ENCODE data around the gene IKZF3. TPM values are rescaled to one million over a fixed set of nuclear protein-coding genes. Genes with fewer than 3 reads are reported as not detected.
A peak's percentile ranks its signal among the peaks of the same experiment; 100 is the strongest.

The IKZF3 gene
- total and polyA plus RNA-seq, 5 donors = 0.14 to 1.3 (median 0.50) TPM

GRCh38 chr17:39744075-39744835 is 119.9 kb downstream of the IKZF3 start:
- Histone ChIP-seq H3K4me1 (ENCODE audit: control insufficient read depth, insufficient read depth, low read length) (no peaks in the 10 kb centered on the region), H3K27me3 (ENCODE audit: control insufficient read depth, insufficient read depth) (no peaks in the 10 kb centered on the region), H3K9me3 (ENCODE audit: control insufficient read depth, low read length) (no peaks in the 10 kb centered on the region), H3K27ac (ENCODE audit: low read length) (no peak overlapping the region), H3K4me3 (ENCODE audit: low read length) (no peak overlapping the region)
- intact Hi-C loops (cut with DNase I) = no loop called here
- WGBS = 82% methylated on average over 16 of the region's 16 CpGs
- ATAC-seq (no peak), DNase-seq (peak in 2 of 3 donors; percentile 7 to 25)

GRCh38 chr17:39742856-39743436 is 121.2 kb downstream of the IKZF3 start:
- no peaks in the 10 kb centered on the region for H3K9me3 ChIP-seq (ENCODE audit: control insufficient read depth, low read length)
- no peak overlapping the region for H3K4me3 ChIP-seq (ENCODE audit: low read length)
- no peak overlapping the region for H3K27ac ChIP-seq (ENCODE audit: low read length)
- no peak for ATAC-seq
- DNase-seq = peak in 2 of 3 donors; percentile 9 to 31
- no peaks in the 10 kb centered on the region for H3K27me3 ChIP-seq (ENCODE audit: control insufficient read depth, insufficient read depth)
- H3K4me1 ChIP-seq (ENCODE audit: control insufficient read depth, insufficient read depth, low read length) = no peaks in the 10 kb centered on the region
- intact Hi-C loops (cut with DNase I) = no loop called here
- 81% methylated on average over 21 of the region's 21 CpGs for WGBS

GRCh38 chr17:39742126-39742855 is 121.8 kb downstream of the IKZF3 start:
- H3K9me3 ChIP-seq (ENCODE audit: control insufficient read depth, low read length) = no peaks in the 10 kb centered on the region
- H3K27ac ChIP-seq (ENCODE audit: low read length) = no peak overlapping the region
- DNase-seq (peak in 2 of 3 donors; percentile 10 to 28), ATAC-seq (no peak)
- no peaks in the 10 kb centered on the region for H3K27me3 ChIP-seq (ENCODE audit: control insufficient read depth, insufficient read depth)
- H3K4me1 ChIP-seq (ENCODE audit: control insufficient read depth, insufficient read depth, low read length) = no peaks in the 10 kb centered on the region
- no peak overlapping the region for H3K4me3 ChIP-seq (ENCODE audit: low read length)
- 80% methylated on average over 18 of the region's 18 CpGs for WGBS
- intact Hi-C loops (cut with DNase I) = no loop called here

- intact Hi-C loops (cut with DNase I) = no loop called here
- Histone ChIP-seq H3K27me3 (ENCODE audit: control insufficient read depth, insufficient read depth) (no peaks in the 10 kb centered on the region), H3K4me1 (ENCODE audit: control insufficient read depth, insufficient read depth, low read length) (no peaks in the 10 kb centered on the region), H3K9me3 (ENCODE audit: control insufficient read depth, low read length) (no peaks in the 10 kb centered on the region), H3K27ac (ENCODE audit: low read length) (no peak overlapping the region), H3K4me3 (ENCODE audit: low read length) (no peak overlapping the region)
- WGBS = 45% methylated on average over 16 of the region's 16 CpGs
- peak in 2 of 3 donors; percentile 52 to 56 for DNase-seq
- ATAC-seq = peak in 1 of 2 donors; percentile 39
Measured at GRCh38 chr17:39740357-39741111, 123.6 kb downstream of the IKZF3 start.

GRCh38 chr17:39739885-39740356 is 124.2 kb downstream of the IKZF3 start:
- H3K27me3 ChIP-seq (ENCODE audit: control insufficient read depth, insufficient read depth) = no peaks in the 10 kb centered on the region
- intact Hi-C loops (cut with DNase I) = no loop called here

GRCh38 chr17:39738983-39739884 is 124.9 kb downstream of the IKZF3 start:
- intact Hi-C loops (cut with DNase I) = no loop called here
- Histone ChIP-seq H3K27me3 (ENCODE audit: control insufficient read depth, insufficient read depth) (no peaks in the 10 kb centered on the region), H3K4me3 (ENCODE audit: low read length) (peak overlapping the region; percentile 30), H3K27ac (ENCODE audit: low read length) (no peak overlapping the region), H3K9me3 (ENCODE audit: control insufficient read depth, low read length) (no peaks in the 10 kb centered on the region), H3K4me1 (ENCODE audit: control insufficient read depth, insufficient read depth, low read length) (no peaks in the 10 kb centered on the region)
- ATAC-seq = peak; percentile 27 to 33
- DNase-seq = peak in 2 of 3 donors; percentile 63 to 66
- WGBS = 16% methylated on average over 32 of the region's 32 CpGs

More at GRCh38 chr17:39739885-39740356, 124.2 kb downstream of the IKZF3 start:
- Histone ChIP-seq H3K4me3 (ENCODE audit: low read length) (no peak overlapping the region), H3K4me1 (ENCODE audit: control insufficient read depth, insufficient read depth, low read length) (no peaks in the 10 kb centered on the region), H3K9me3 (ENCODE audit: control insufficient read depth, low read length) (no peaks in the 10 kb centered on the region), H3K27ac (ENCODE audit: low read length) (no peak overlapping the region)
- WGBS = 40% methylated on average over 9 of the region's 9 CpGs
- ATAC-seq = no peak
- DNase-seq = peak in 1 of 3 donors; percentile 16

GRCh38 chr17:39738568-39738901 is 125.6 kb downstream of the IKZF3 start:
- H3K27ac ChIP-seq (ENCODE audit: low read length) = no peak overlapping the region
- intact Hi-C loops (cut with DNase I) = no loop called here
- 2% methylated on average over 13 of the region's 13 CpGs for WGBS
- no peaks in the 10 kb centered on the region for H3K27me3 ChIP-seq (ENCODE audit: control insufficient read depth, insufficient read depth)
- ATAC-seq = peak in 1 of 2 donors; percentile 19
- peak in 1 of 3 donors; percentile 48 for DNase-seq
- no peaks in the 10 kb centered on the region for H3K4me1 ChIP-seq (ENCODE audit: control insufficient read depth, insufficient read depth, low read length)
- H3K9me3 ChIP-seq (ENCODE audit: control insufficient read depth, low read length) = no peaks in the 10 kb centered on the region
- peak overlapping the region; percentile 1 for H3K4me3 ChIP-seq (ENCODE audit: low read length)

- Histone ChIP-seq H3K4me3 (ENCODE audit: low read length) (peak within 1 kb of the TSS; percentile 8), H3K9me3 (ENCODE audit: control insufficient read depth, low read length) (no peaks in the 10 kb centered on the region), H3K27me3 (ENCODE audit: control insufficient read depth, insufficient read depth) (no peaks in the 10 kb centered on the region), H3K4me1 (ENCODE audit: control insufficient read depth, insufficient read depth, low read length) (no peaks in the 10 kb centered on the region), H3K27ac (ENCODE audit: low read length) (no peak within 1 kb of the TSS)
- peak in 1 of 3 donors; percentile 73 for DNase-seq
- intact Hi-C loops (cut with DNase I) = no loop called here
- 11% methylated on average over 34 of the region's 34 CpGs for WGBS
- peak; percentile 39 to 43 for ATAC-seq
Measured at GRCh38 chr17:39737760-39738567, 126.1 kb downstream of the IKZF3 start, which contains the start of gene GRB7. TSS of gene GRB7 (plus strand) at chr17:39737938. CDS start at chr17:39742302, 4,364 bp downstream.

- H3K9me3 ChIP-seq (ENCODE audit: control insufficient read depth, low read length) = no peaks in the 10 kb centered on the region
- H3K4me1 ChIP-seq (ENCODE audit: control insufficient read depth, insufficient read depth, low read length) = no peaks in the 10 kb centered on the region
- H3K27ac ChIP-seq (ENCODE audit: low read length) = no peak overlapping the region
- ATAC-seq = no peak
- WGBS = 58% methylated on average over 13 of the region's 13 CpGs
- intact Hi-C loops (cut with DNase I) = no loop called here
- no peak overlapping the region for H3K4me3 ChIP-seq (ENCODE audit: low read length)
- peak in 2 of 3 donors; percentile 22 to 58 for DNase-seq
- no peaks in the 10 kb centered on the region for H3K27me3 ChIP-seq (ENCODE audit: control insufficient read depth, insufficient read depth)
Measured at GRCh38 chr17:39737206-39737759, 126.8 kb downstream of the IKZF3 start.

Measured in right cardiac atrium (tissue), 5 donors.